Cardiac septum (tissue), 1 donor: Measurements from ENCODE around the gene GSTM4. TPM values are rescaled to one million over a fixed set of nuclear protein-coding genes. Genes with fewer than 3 reads are reported as not detected.

ENCODE experiments used
- DNase-seq: peaks from one replicate; pipeline ENCODE4 v3.0.0-alpha.2; 2020; ENCODE audit warnings: low spot score
- intact Hi-C: fragments of 100-400 bp; cut with DNase I; formaldehyde crosslinking; loops from one replicate; pipeline ENCODE4 v1.14.0; 2022
- total RNA-seq: library from RNA; stranded (reverse); fragmentation: NEBNext Ultra II Directional; extraction: Animal tissue kit (Norgen Biotek cat#: 25700); gene quantifications from one replicate; pipeline ENCODE4 v1.2.1, GENCODE V29; 2021
- donor health status: DM: no; HTN: no; CAD: no.

GSTM4 gene
- total RNA-seq, 1 donor from 2014 or later: 33.0 TPM

GRCh38 chr1:109623601-109624161 is 32.2 kb upstream of the GSTM4 start:
- DNase-seq: no peak
- intact Hi-C loops: no loop called here

GRCh38 chr1:109624201-109625010 is 31.5 kb upstream of the GSTM4 start:
- no peak for DNase-seq
- intact Hi-C loops: no loop called here

GRCh38 chr1:109625176-109625575 is 30.7 kb upstream of the GSTM4 start:
- intact Hi-C loops: no loop called here
- DNase-seq: no peak

GRCh38 chr1:109625601-109626560 is 30.0 kb upstream of the GSTM4 start:
- DNase-seq: no peak
- intact Hi-C loops: no loop called here

- intact Hi-C loops: no loop called here
- no peak for DNase-seq
Observed at GRCh38 chr1:109626682-109627408, 29.1 kb upstream of the GSTM4 start.

GRCh38 chr1:109627692-109628399 is 28.1 kb upstream of the GSTM4 start:
- DNase-seq: no peak
- intact Hi-C loops: loop anchor here (2.0 kb wide), 1 partner anchor 81 kb away; no protein-coding TSS in a partner anchor

GRCh38 chr1:109628540-109629321 is 27.2 kb upstream of the GSTM4 start:
- intact Hi-C loops: loop anchor here (2.0 kb wide), 1 partner anchor 82 kb away; no protein-coding TSS in a partner anchor
- DNase-seq: no peak

- no peak for DNase-seq
- intact Hi-C loops: loop anchor here (2.0 kb wide), 1 partner anchor 83 kb away; no protein-coding TSS in a partner anchor
Observed at GRCh38 chr1:109629372-109630030, 26.4 kb upstream of the GSTM4 start.

- DNase-seq: no peak
- intact Hi-C loops: no loop called here
Observed at GRCh38 chr1:109630081-109630897, 25.6 kb upstream of the GSTM4 start.

- intact Hi-C loops: no loop called here
Observed at GRCh38 chr1:109630898-109631512, 24.9 kb upstream of the GSTM4 start.

GRCh38 chr1:109631513-109632505 is 24.1 kb upstream of the GSTM4 start:
- intact Hi-C loops: no loop called here
- no peak for DNase-seq

More at GRCh38 chr1:109630898-109631512, 24.9 kb upstream of the GSTM4 start:
- no peak for DNase-seq

- no peak for DNase-seq
- intact Hi-C loops: no loop called here
Observed at GRCh38 chr1:109632671-109633346, 23.1 kb upstream of the GSTM4 start.

GRCh38 chr1:109634292-109634691 is 21.6 kb upstream of the GSTM4 start:
- intact Hi-C loops: no loop called here
- no peak for DNase-seq
